OCI-LY7 (cell line): ENCODE results near the gene ZBTB20. TPM values are rescaled to one million over a fixed set of nuclear protein-coding genes. Genes with fewer than 3 reads are reported as not detected.

Experiments used
- BruUV-seq: library from RNA; stranded (reverse); fragments of 400-500 nt; replicated peaks from 2 replicates; lab custom pipeline; 2021; lab: Mats Ljungman, UMichigan
- CTCF ChIA-PET: fragments of 300-600 bp; sonication (Branson Sonifier 250); formaldehyde crosslinking; loops from one replicate; lab custom pipeline; 2022; ENCODE audit warnings: antibody characterized with exemption; ENCODE audit not compliant: unreplicated experiment; lab: Charles Lee
- POLR2A ChIA-PET: fragments of 300-600 bp; sonication (Branson Sonifier 250); formaldehyde crosslinking; loops from one replicate; lab custom pipeline; 2022; ENCODE audit warnings: antibody characterized with exemption; lab: Charles Lee
- DNase-seq: peaks from one replicate; pipeline ENCODE4 v3.0.0-alpha.2; 2015; ENCODE audit warnings: low spot score
- H2AFZ ChIP-seq: fragments of 200-600 bp; sonication (generic), shearing (Covaris generic); 2 replicates; pipeline ENCODE4 v1.6.1; 2014; ENCODE audit warnings: mild to moderate bottlenecking, antibody characterized with exemption, low read length, moderate library complexity
- H3K27ac ChIP-seq: fragments of 200-600 bp; sonication (generic); 2 replicates; pipeline ENCODE4 v1.5.1; 2014; ENCODE audit warnings: mixed run types, low read depth, mild to moderate bottlenecking, moderate library complexity, low read length, inconsistent platforms; ENCODE audit not compliant: poor library complexity, severe bottlenecking
- H3K36me3 ChIP-seq: fragments of 200-600 bp; sonication (generic); 2 replicates; pipeline ENCODE4 v1.6.1; 2014; ENCODE audit warnings: mild to moderate bottlenecking, antibody characterized with exemption, low read length, moderate library complexity, mixed read lengths; ENCODE audit not compliant: insufficient read depth
- H3K4me1 ChIP-seq: fragments of 200-600 bp; sonication (generic); 2 replicates; pipeline ENCODE4 v1.5.1; 2014; ENCODE audit warnings: mild to moderate bottlenecking, low read length; ENCODE audit not compliant: insufficient read depth, poor library complexity, severe bottlenecking
- H3K4me2 ChIP-seq: fragments of 200-600 bp; sonication (generic); 2 replicates; pipeline ENCODE4 v1.6.1; 2014; ENCODE audit warnings: mild to moderate bottlenecking, low read length
- H3K4me3 ChIP-seq: fragments of 200-600 bp; sonication (generic); 2 replicates; pipeline ENCODE4 v1.5.1; 2014; ENCODE audit warnings: mild to moderate bottlenecking, low read depth, low read length; ENCODE audit not compliant: poor library complexity, severe bottlenecking
- H3K79me2 ChIP-seq: fragments of 200-600 bp; sonication (generic); 2 replicates; pipeline ENCODE4 v1.6.1; 2016; ENCODE audit warnings: low read depth, mild to moderate bottlenecking, low read length, moderate library complexity, mixed read lengths; ENCODE audit not compliant: insufficient read depth
- H3K9me2 ChIP-seq: fragments of 200-600 bp; sonication (generic); 2 replicates; pipeline ENCODE4 v1.6.1; 2016; ENCODE audit warnings: mild to moderate bottlenecking, low read length, mixed read lengths; ENCODE audit not compliant: insufficient read depth
- H3K9me3 ChIP-seq: fragments of 200-600 bp; sonication (generic); 2 replicates; pipeline ENCODE4 v1.6.1; 2014; ENCODE audit warnings: mild to moderate bottlenecking, mixed run types, low read length, mixed read lengths
- H4K20me1 ChIP-seq: fragments of 200-600 bp; sonication (generic); 2 replicates; pipeline ENCODE4 v1.6.1; 2014; ENCODE audit warnings: mild to moderate bottlenecking, antibody characterized with exemption, low read length, moderate library complexity, mixed read lengths; ENCODE audit not compliant: insufficient read depth
- EZH2phosphoT487 ChIP-seq: fragments of 200-600 bp; sonication (generic); IDR thresholded peaks from 2 replicates; pipeline ENCODE4 v1.6.1; 2018; ENCODE audit warnings: low read depth, borderline replicate concordance, mild to moderate bottlenecking, mixed run types, antibody characterized with exemption, low read length, moderate library complexity, mixed read lengths
- intact Hi-C: fragments of 100-400 bp; cut with micrococcal nuclease; formaldehyde crosslinking; loops from one replicate; pipeline ENCODE4 v1.10.0; 2022; ENCODE audit not compliant: unreplicated experiment
- total RNA-seq, 2 experiments: library from RNA; depleted of rRNA in 1 of 2; stranded (reverse); fragments of >200 nt in 1 of 2; shearing (Covaris generic) in 1 of 2; gene quantifications; 2 replicates each; pipeline ENCODE4 v1.2.3, GENCODE V29; 2014 to 2022
- TF ChIP-seq, protein P1 (sequence below): fragments of 200-600 bp; sonication (generic); conservative IDR thresholded peaks from 2 replicates; pipeline ENCODE4 v1.5.1; 2014; ENCODE audit warnings: mild to moderate bottlenecking, antibody characterized with exemption, low read length, moderate library complexity, mixed read lengths

The ZBTB20 gene
- total RNA-seq, 2 experiments from 2014 or later, result 5.5 to 11.8 TPM

DNA sequence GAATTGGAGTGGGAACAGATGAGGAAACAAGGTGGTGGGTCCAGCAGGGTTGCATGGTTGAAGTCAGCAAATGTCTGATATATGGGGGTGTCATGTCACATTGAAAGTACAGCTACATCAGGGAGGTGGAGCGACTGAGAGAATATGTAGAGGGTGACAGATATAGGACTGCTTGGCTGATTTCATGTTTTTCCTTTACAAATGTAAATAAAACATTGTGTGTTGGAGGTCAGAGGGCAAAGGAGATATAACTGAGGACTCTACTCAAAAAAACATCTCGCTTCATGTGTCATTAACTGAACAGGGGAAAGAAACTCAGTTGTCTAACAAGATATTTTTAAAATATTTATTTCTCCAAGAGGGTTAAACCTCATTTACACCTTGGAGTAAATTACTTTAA is 675.6 kb downstream of the ZBTB20 start:
- POLR2A ChIA-PET, result interaction anchor here (1.7 kb wide), 1 partner anchor 14 kb away, joined by 6 read pairs; no protein-coding TSS in a partner anchor
- CTCF ChIA-PET, result no interaction called here

DNA sequence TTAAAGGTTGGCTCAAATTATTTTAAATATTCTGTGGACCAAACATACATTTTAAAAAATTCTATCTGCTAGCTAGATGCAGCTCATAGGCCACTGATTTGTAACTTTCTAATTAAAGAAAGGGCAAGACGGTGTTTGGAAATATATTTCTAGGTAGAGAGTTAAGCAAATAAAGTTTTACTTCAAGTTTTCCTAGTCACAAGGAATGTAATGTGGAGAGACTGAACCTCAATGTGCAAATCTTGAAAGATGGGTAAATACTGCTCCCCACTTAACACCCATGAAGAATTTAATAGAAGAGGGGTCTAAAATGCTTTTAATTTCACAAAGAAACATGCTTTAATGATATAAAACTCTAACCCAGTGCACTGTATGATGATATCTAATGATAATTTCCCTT is 678.0 kb downstream of the ZBTB20 start:
- ChIA-PET CTCF (no interaction called here), POLR2A (interaction anchor here (0.6 to 0.7 kb wide), 2 partner anchors 26 to 146 kb away, joined by 3 to 4 read pairs; no protein-coding TSS in a partner anchor)
- no peak overlapping the region for H2AFZ ChIP-seq
- BruUV-seq, result no TSS peak
- no peaks in the 10 kb centered on the region for H4K20me1 ChIP-seq
- no peaks in the 10 kb centered on the region for H3K79me2 ChIP-seq
- H3K9me3 ChIP-seq, result no peaks in the 10 kb centered on the region
- intact Hi-C loops, result no loop called here
- no peaks in the 10 kb centered on the region for H3K9me2 ChIP-seq
- no peak for TF ChIP-seq EZH2phosphoT487
- TF ChIP-seq, protein P1, sequence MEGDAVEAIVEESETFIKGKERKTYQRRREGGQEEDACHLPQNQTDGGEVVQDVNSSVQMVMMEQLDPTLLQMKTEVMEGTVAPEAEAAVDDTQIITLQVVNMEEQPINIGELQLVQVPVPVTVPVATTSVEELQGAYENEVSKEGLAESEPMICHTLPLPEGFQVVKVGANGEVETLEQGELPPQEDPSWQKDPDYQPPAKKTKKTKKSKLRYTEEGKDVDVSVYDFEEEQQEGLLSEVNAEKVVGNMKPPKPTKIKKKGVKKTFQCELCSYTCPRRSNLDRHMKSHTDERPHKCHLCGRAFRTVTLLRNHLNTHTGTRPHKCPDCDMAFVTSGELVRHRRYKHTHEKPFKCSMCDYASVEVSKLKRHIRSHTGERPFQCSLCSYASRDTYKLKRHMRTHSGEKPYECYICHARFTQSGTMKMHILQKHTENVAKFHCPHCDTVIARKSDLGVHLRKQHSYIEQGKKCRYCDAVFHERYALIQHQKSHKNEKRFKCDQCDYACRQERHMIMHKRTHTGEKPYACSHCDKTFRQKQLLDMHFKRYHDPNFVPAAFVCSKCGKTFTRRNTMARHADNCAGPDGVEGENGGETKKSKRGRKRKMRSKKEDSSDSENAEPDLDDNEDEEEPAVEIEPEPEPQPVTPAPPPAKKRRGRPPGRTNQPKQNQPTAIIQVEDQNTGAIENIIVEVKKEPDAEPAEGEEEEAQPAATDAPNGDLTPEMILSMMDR, result no peak
- no peaks in the 10 kb centered on the region for H3K4me1 ChIP-seq
- no peaks in the 10 kb centered on the region for H3K36me3 ChIP-seq
- no peak overlapping the region for H3K27ac ChIP-seq
- no peak overlapping the region for H3K4me2 ChIP-seq
- DNase-seq, result no peak
- H3K4me3 ChIP-seq, result no peak overlapping the region

More for the DNA sequence above, 675.6 kb downstream of the ZBTB20 start:
- H3K36me3 ChIP-seq, result no peaks in the 10 kb centered on the region
- H3K9me2 ChIP-seq, result no peaks in the 10 kb centered on the region
- H3K9me3 ChIP-seq, result no peaks in the 10 kb centered on the region
- no peak overlapping the region for H2AFZ ChIP-seq
- no peak overlapping the region for H3K27ac ChIP-seq
- intact Hi-C loops, result no loop called here
- no peak for DNase-seq
- no peak overlapping the region for H3K4me3 ChIP-seq
- H3K79me2 ChIP-seq, result no peaks in the 10 kb centered on the region
- H3K4me2 ChIP-seq, result no peak overlapping the region
- no peaks in the 10 kb centered on the region for H3K4me1 ChIP-seq
- H4K20me1 ChIP-seq, result no peaks in the 10 kb centered on the region
- no TSS peak for BruUV-seq
- TF ChIP-seq EZH2phosphoT487, result no peak
- TF ChIP-seq, protein P1, result no peak

DNA sequence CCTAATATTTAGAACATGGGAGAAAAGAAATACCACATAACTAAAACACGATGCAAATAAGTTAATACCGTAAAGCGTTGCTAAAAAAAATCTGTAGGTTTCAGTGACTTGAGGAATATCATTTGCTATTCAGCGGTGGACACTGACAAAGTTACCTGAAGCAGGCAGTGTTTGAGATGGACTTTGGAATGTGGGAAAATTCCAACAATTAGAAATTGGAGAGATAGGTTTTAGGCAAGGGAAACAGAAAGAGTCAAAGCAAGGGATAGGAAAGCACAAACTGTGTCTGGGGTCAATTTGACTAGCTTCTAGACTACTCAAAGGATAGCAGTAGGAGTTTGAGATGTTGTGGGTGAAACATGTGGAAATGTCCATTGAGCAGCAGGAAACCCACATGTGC is 680.3 kb downstream of the ZBTB20 start:
- no TSS peak for BruUV-seq
- POLR2A ChIA-PET, result interaction anchor here (1.7 kb wide), 1 partner anchor 9 kb away, joined by 4 read pairs; no protein-coding TSS in a partner anchor
- CTCF ChIA-PET, result no interaction called here

More for the DNA sequence above, 680.3 kb downstream of the ZBTB20 start:
- Histone ChIP-seq H3K79me2 (no peaks in the 10 kb centered on the region), H3K9me3 (no peaks in the 10 kb centered on the region), H3K4me3 (no peak overlapping the region), H3K4me1 (no peaks in the 10 kb centered on the region), H4K20me1 (no peaks in the 10 kb centered on the region), H3K9me2 (no peaks in the 10 kb centered on the region), H3K4me2 (no peak overlapping the region), H3K27ac (no peak overlapping the region), H2AFZ (no peak overlapping the region), H3K36me3 (no peaks in the 10 kb centered on the region)
- TF ChIP-seq, protein P1, result no peak
- TF ChIP-seq EZH2phosphoT487, result no peak
- intact Hi-C loops, result no loop called here
- no peak for DNase-seq
